ENCODE data around the gene RECK.

The RECK gene

DNA sequence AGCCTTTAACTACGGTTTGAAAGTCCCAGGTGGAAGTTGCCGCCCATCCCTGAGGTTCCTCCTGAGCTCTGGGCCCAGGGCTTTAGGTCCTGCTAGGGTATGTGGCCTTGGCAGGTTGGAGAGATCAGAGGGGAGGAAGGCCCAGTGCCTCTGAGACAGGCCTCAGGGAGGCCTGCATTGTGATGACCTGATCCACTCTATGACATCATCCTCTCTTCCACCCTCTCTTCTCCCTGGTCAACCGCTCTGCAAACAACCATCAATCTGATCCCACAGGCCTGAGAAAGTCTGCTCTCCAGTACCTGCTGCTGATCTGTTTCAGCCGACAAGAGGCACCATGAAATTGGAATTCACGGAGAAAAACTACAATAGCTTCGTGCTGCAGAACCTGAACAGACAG, 132.5 kb downstream of the RECK start, which contains the start of gene CCIN:
Gene CCIN, plus strand, starts transcription at position 223 of the 400 bp plus-strand sequence. Its CDS starts 115 bp downstream, at position 338.
- no peak within 1 kb of the TSS for H3K27ac ChIP-seq

DNA sequence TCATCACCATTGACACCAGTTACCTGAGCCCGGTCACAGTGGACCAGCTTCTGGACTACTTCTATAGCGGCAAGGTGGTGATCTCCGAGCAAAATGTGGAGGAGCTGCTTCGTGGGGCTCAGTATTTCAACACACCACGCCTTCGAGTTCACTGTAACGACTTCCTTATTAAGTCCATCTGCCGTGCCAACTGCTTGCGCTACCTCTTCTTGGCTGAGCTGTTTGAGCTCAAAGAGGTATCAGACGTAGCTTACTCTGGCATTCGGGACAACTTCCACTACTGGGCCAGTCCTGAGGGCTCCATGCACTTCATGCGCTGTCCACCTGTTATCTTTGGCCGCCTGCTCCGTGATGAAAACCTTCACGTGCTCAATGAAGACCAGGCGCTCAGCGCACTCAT, 133.0 kb downstream of the RECK start:
- H3K27ac ChIP-seq, result no peak overlapping the region
- TF ChIP-seq, protein P1, sequence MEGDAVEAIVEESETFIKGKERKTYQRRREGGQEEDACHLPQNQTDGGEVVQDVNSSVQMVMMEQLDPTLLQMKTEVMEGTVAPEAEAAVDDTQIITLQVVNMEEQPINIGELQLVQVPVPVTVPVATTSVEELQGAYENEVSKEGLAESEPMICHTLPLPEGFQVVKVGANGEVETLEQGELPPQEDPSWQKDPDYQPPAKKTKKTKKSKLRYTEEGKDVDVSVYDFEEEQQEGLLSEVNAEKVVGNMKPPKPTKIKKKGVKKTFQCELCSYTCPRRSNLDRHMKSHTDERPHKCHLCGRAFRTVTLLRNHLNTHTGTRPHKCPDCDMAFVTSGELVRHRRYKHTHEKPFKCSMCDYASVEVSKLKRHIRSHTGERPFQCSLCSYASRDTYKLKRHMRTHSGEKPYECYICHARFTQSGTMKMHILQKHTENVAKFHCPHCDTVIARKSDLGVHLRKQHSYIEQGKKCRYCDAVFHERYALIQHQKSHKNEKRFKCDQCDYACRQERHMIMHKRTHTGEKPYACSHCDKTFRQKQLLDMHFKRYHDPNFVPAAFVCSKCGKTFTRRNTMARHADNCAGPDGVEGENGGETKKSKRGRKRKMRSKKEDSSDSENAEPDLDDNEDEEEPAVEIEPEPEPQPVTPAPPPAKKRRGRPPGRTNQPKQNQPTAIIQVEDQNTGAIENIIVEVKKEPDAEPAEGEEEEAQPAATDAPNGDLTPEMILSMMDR (IDR thresholded peaks at IDR 0.05), result no peak
- TF ChIP-seq ZFX (IDR thresholded peaks at IDR 0.05; ENCODE audit: borderline replicate concordance), result no peak

More for the DNA sequence above, 132.5 kb downstream of the RECK start, which contains the start of gene CCIN:
- TF ChIP-seq, protein P1 (IDR thresholded peaks at IDR 0.05), result no peak
- TF ChIP-seq ZFX (IDR thresholded peaks at IDR 0.05; ENCODE audit: borderline replicate concordance), result no peak

- no peak overlapping the region for H3K27ac ChIP-seq
- no peak for TF ChIP-seq ZFX (IDR thresholded peaks at IDR 0.05; ENCODE audit: borderline replicate concordance)
- TF ChIP-seq, protein P1 (IDR thresholded peaks at IDR 0.05), result no peak
Observed at GRCh38 chr9:36170531-36170930, 133.8 kb downstream of the RECK start.

- TF ChIP-seq ZFX (IDR thresholded peaks at IDR 0.05; ENCODE audit: borderline replicate concordance), result no peak
- TF ChIP-seq, protein P1 (IDR thresholded peaks at IDR 0.05), result no peak
- H3K27ac ChIP-seq, result no peak overlapping the region
Observed at GRCh38 chr9:36173861-36174260, 137.1 kb downstream of the RECK start.
